GM19043 (cell line): ENCODE measurements around the gene CHEK1.

Experiments
- ATAC-seq: cut with Tn5 transposase; IDR thresholded peaks from one replicate; pipeline ENCODE4 v1.9.1; 2021; ENCODE audit warnings: low read depth; ENCODE audit not compliant: unreplicated experiment

CHEK1 gene

DNA sequence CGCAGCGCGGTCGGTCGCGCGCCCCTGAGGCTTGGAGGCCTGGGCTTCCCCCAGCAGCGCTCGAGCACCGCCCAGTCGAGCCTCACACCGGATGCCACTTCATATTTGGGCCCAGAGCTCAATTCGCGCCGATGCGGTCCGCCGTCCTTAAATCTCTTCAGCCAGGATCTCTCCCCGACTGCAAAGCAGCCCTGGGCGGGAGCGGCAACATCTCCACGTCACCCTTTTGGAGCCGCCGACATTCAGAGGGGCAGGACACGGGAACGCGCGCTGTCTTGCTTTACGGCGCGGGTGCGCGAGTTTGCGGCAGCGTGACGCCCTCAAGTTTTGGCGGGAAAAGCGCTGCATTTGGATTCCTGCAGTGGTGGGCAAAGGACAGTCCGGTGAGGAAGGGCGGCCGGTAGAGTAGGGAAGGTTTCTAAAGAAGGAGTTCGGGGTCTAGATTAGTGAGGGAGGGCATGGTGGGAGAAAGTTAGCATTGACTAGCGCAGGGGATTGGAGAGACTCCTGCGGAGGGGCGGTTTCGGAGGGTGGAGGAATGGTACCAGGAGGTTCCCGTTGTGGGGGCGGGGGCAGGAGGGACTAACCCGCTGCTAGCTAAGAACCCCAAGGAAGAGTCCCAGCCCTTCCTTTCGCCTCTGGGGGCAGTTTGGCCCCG is 796 bp downstream of the CHEK1 start:
- ATAC-seq, result peak; percentile 83

DNA sequence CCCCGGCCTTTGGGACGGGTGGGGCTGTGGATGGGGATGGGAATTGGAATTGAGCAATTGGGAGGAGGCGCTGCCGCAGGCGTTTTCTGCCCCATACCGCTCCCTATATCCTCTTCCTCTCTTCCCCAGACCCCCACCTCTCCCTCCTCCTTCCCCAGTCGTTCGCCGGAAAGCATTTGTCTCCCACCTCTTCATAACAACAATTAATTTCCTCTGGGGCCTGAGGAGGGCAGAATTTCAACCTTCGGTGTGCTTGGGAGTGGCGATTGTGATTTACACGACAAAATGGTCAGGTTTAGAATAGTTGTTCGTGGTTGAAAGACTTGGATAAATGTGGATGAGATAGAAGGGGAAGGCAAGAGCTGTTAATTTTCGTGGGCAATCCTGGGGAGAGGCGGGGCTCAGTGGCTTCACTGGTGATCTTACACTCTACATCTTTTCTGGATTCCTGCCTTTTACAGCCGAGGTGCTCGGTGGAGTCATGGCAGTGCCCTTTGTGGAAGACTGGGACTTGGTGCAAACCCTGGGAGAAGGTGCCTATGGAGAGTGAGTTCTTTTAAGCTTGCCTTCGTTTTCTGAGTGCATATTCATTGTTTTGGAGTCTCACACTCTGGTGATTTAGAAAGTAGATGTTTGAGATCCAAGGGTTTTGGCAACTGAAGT is 1.5 kb downstream of the CHEK1 start:
- ATAC-seq, result peak; percentile 35

DNA sequence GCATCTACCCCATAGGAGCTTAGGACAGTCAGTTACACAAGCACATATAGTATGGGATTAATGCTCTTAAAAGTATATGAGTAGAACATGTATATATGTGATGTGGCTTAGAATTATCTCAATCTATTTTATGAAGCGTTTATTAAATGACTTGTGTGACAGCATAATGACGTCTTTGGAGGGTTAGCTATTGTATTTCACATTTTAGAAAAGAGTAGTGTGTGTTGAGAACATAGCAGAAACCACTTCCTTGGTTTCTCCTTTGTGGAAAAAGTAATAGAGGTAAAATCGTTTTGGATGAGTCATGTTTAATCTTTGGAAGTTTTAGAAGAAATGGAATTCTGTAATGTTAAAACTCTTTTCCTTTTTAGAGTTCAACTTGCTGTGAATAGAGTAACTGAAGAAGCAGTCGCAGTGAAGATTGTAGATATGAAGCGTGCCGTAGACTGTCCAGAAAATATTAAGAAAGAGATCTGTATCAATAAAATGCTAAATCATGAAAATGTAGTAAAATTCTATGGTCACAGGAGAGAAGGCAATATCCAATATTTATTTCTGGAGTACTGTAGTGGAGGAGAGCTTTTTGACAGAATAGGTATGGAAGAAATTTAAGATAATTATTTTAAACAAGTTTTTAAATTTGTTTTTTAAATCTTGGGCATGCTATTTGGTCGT is 2.4 kb downstream of the CHEK1 start:
- no peak for ATAC-seq

DNA sequence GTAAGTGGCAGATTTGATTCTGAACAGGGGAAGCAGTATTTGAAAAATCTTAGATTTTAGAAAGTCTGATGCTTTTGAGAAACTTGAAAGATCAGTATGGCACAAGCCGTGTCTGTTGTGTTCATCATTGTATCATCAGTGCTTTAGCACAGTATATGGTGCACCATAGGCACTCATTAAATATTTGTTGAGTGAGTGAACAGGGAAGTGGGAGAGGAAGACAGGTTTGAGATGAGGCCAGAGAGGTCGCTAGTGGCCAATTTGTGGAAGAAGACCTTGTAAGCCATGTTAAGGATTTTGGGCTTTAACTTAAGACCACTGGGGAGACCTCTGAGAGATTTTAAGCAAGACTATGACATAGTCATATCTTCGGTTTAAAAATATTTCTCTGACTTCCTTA is 12.9 kb downstream of the CHEK1 start:
- no peak for ATAC-seq

- ATAC-seq, result no peak
These were observed 13.4 kb downstream of the CHEK1 start for GRCh38 chr11:125638315-125638714.

DNA sequence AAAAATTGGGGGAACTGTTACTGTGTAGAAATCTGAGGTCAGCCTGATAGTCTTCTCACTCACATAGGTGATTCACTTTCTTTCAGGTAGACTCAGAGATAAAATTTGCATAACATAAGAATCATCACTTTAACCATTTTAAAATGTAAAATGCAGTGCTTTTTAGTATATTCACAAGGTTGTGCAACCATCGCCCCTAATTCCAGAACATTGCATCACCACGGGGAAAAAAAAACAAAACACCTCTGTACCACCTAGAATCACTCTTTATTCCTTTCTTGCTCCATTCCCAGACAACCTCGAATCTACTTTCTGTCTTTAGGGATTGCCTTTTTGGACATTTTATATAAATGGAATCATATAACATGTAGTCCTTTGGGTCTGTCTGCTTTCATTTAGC is 20.9 kb downstream of the CHEK1 start:
- ATAC-seq, result no peak

- no peak for ATAC-seq
These were observed 24.7 kb downstream of the CHEK1 start for GRCh38 chr11:125649465-125650166.

DNA sequence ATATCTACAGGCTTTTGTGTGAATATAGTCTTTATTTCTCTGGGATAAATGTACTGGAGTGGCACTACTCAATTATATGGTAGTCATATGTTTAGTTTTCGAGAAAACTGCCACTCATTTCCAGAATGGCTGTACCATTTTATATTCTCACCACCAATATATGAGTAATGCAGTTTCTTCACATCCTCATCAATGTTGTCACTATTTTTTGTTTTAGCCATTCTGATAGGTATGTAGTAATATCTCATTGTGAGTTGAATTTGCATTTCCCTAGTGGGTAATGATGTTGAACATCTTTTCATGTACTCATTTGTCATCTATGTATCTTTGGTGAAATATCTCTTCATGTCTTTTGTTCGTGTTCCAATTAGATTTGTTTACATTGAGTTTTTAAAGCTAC is 37.7 kb downstream of the CHEK1 start:
- ATAC-seq, result no peak

- ATAC-seq, result no peak
These were observed 38.9 kb downstream of the CHEK1 start for GRCh38 chr11:125663910-125664309.

GRCh38 chr11:125667151-125667550 is 42.2 kb downstream of the CHEK1 start:
- ATAC-seq, result no peak

- ATAC-seq, result no peak
These were observed 45.2 kb downstream of the CHEK1 start for GRCh38 chr11:125670172-125670571.

- no peak for ATAC-seq
These were observed 46.6 kb downstream of the CHEK1 start for GRCh38 chr11:125671561-125671960.

DNA sequence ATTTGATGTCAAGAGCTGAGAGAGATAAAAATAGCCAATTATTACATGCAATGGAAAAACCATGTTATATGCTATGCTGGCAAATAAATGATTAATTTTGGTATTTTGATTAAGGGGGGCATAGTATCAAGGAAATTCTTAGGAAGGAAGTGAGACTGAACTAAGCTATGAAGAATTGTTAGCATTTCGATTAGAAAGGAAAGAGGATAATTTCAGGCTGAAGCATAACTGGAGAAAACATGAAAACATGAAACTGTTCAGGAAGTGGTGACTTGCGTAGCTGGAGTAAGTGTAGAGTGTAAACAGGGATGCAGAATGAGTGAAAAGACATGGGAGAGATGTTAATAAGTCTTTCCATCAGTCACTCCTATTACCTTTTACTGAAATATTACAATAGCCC is 49.2 kb downstream of the CHEK1 start:
- ATAC-seq, result no peak

GRCh38 chr11:125675196-125675595 is 50.2 kb downstream of the CHEK1 start:
- ATAC-seq, result no peak

GRCh38 chr11:125679397-125679796 is 54.4 kb downstream of the CHEK1 start:
- ATAC-seq, result no peak

DNA sequence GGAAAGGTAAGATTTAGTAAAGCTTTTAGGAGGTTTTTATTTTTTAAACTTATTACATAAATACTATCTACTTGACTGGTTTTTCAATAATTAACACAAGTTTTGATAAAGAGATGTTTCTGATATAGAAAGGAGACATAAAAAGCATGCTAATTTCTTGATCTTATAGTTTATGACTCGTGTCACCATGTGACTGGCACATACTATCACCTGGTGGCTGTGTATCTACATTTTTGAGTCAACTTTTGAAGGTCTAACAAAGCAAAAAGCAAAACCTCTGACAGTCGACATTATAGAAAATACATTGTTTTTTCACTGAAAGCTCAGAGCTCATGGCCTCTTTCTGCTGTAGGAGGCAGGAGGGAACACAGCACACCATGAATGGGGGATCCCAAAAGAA is 54.9 kb downstream of the CHEK1 start:
- ATAC-seq, result no peak

DNA sequence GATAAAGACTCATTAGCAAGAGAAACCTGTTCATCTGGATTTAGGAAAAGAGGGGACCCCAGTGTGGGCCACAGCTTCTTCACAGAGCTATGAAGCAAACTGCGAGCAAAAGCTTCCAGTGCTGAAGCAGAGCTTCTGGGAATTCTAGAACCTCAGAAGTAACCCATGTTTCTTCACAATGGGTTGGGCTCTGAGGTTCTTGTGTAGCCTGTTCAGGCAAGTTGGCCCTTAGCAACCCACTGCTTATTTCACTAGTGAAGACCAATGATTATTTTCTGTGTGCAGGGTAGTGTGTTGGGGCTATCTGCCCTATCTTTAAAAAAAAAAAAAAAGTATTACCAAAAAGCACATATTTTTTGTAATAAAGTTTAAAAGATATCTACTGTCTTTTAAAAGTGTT is 55.8 kb downstream of the CHEK1 start, which contains the start of gene ACRV1:
TSS of gene ACRV1 (minus strand) at position 101 of the 400 bp plus-strand sequence. CDS start at position 34, 67 bp downstream.
- no peak for ATAC-seq

DNA sequence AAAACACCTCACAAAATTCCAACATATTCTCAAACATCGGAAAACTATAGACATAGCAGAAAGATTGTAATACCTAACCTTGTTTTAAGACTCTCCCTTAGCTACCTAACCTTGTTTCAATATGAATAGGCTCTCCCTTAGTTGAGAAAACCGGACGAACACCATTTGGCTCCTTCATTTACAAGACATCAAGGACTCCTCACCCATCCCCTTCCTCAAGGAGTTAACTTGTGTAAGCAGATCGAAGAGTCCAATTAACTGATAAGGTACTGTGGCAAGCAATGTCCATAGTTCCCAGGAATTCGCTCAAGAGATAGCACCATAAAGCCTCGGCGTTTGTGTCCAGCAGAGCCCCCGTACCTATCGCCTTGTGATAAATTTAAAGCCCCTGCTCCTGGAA is 60.3 kb downstream of the CHEK1 start:
- no peak for ATAC-seq

GRCh38 chr11:125688066-125688465 is 63.1 kb downstream of the CHEK1 start:
- ATAC-seq, result no peak

- no peak for ATAC-seq
These were observed 63.7 kb downstream of the CHEK1 start for GRCh38 chr11:125688632-125689031.

DNA sequence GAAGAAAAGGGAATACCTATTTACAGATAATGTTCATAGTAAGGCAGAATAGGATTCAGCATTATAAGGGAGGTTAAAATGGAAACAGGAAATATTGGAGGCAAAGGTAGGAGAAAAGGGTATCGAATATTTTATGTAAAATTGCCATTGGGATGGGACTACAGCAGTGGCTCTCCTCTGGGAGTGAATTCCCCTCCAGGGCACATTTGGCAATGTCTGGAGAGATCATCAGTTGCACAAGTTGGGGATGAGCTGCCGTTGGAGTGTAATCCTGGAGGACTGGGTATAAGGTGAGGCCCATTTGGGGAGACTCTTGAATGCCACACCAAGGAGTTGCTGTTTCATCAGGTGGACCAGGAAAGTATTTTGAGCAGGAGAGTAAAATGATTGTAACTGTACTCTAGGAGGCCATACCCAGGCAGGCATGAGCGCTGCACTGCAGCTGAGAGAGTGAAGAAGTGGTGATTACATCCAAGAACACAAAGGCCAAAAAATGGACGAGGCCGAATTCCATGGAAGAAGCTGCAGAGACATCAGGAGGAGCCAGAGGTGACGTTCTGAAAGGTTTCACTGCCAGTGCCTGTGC is 64.4 kb downstream of the CHEK1 start:
- ATAC-seq, result no peak
